GM23338 (cell line): ENCODE data around the gene CPNE8. TPM values are rescaled to one million over a fixed set of nuclear protein-coding genes. Genes with fewer than 3 reads are reported as not detected.

Experiments used
- ATAC-seq: fragments of 200-7000 bp; cut with Tn5 transposase; 3 replicates; pipeline ENCODE4 v1.9.1; 2020
- DNase-seq: peaks from one replicate; pipeline ENCODE4 v3.0.0-alpha.2; 2015; ENCODE audit warnings: low spot score
- H2AFZ ChIP-seq: fragments of 200-600 bp; sonication (generic); 2 replicates; pipeline ENCODE4 v1.8.0; 2016; ENCODE audit warnings: antibody characterized with exemption, mild to moderate bottlenecking, moderate library complexity
- H3F3A ChIP-seq: fragments of 200-600 bp; sonication (generic); replicated peaks from 2 replicates; pipeline ENCODE4 v1.8.0; 2017; ENCODE audit warnings: antibody characterized with exemption, mixed run types, low read depth
- H3K27ac ChIP-seq: fragments of 200-600 bp; sonication (generic); 2 replicates; pipeline ENCODE4 v1.6.1; 2016; ENCODE audit warnings: low read depth
- H3K27me3 ChIP-seq: fragments of 200-600 bp; sonication (generic); 2 replicates; pipeline ENCODE4 v1.8.0; 2016; ENCODE audit warnings: mild to moderate bottlenecking, mixed run types, moderate library complexity; ENCODE audit not compliant: insufficient read depth
- H3K36me3 ChIP-seq: fragments of 200-600 bp; sonication (generic); 2 replicates; pipeline ENCODE4 v1.8.0; 2016; ENCODE audit warnings: mild to moderate bottlenecking; ENCODE audit not compliant: insufficient read depth
- H3K4me1 ChIP-seq: fragments of 200-600 bp; sonication (generic); 2 replicates; pipeline ENCODE4 v1.8.0; 2016; ENCODE audit warnings: mild to moderate bottlenecking, moderate library complexity; ENCODE audit not compliant: insufficient read depth
- H3K4me2 ChIP-seq: fragments of 200-600 bp; sonication (generic); 2 replicates; pipeline ENCODE4 v1.7.1; 2017; ENCODE audit warnings: mixed run types
- H3K4me3 ChIP-seq: fragments of 200-600 bp; sonication (generic); 2 replicates; pipeline ENCODE4 v1.6.1; 2016; ENCODE audit warnings: mixed run types
- H3K79me2 ChIP-seq: fragments of 200-600 bp; sonication (generic); replicated peaks from 2 replicates; pipeline ENCODE4 v1.8.0; 2017; ENCODE audit warnings: mild to moderate bottlenecking; ENCODE audit not compliant: insufficient read depth
- H3K9me2 ChIP-seq: fragments of 200-600 bp; sonication (generic); 2 replicates; pipeline ENCODE4 v1.8.0; 2017; ENCODE audit not compliant: insufficient read depth
- H4K20me1 ChIP-seq: fragments of 200-600 bp; sonication (generic); replicated peaks from 2 replicates; pipeline ENCODE4 v1.8.0; 2017; ENCODE audit warnings: mild to moderate bottlenecking; ENCODE audit not compliant: insufficient read depth
- H3K27ac Mint-ChIP-seq: 2 replicates; pipeline ENCODE4 v1.8.0; 2020; ENCODE audit warnings: inconsistent platforms, mild to moderate bottlenecking, moderate library complexity, mixed read lengths
- H3K27me3 Mint-ChIP-seq: 3 replicates; pipeline ENCODE4 v1.8.0; 2022; ENCODE audit warnings: low read depth, mild to moderate bottlenecking, moderate library complexity, mixed read lengths, inconsistent platforms; ENCODE audit not compliant: insufficient read depth, poor library complexity
- H3K36me3 Mint-ChIP-seq: 3 replicates; pipeline ENCODE4 v1.8.0; 2021; ENCODE audit warnings: low read depth, mild to moderate bottlenecking, inconsistent platforms, moderate library complexity, mixed read lengths
- H3K4me1 Mint-ChIP-seq: 3 replicates; pipeline ENCODE4 v1.8.0; 2020; ENCODE audit warnings: mild to moderate bottlenecking, inconsistent platforms, mixed read lengths
- H3K4me3 Mint-ChIP-seq: 3 replicates; pipeline ENCODE4 v1.8.0; 2021; ENCODE audit warnings: moderate library complexity, mild to moderate bottlenecking, inconsistent platforms, mixed read lengths
- H3K9me3 Mint-ChIP-seq: 3 replicates; pipeline ENCODE4 v1.8.0; 2020; ENCODE audit warnings: moderate library complexity, mild to moderate bottlenecking, inconsistent platforms, mixed read lengths
- CREB1 ChIP-seq: fragments of 250-450 bp; sonication (Bioruptor Pico); IDR thresholded peaks from 2 replicates; pipeline ENCODE4 v1.5.0; 2020; ENCODE audit warnings: low read depth, mild to moderate bottlenecking, moderate library complexity
- CTCF ChIP-seq, 2 experiments: fragments of 200-600 bp in 1 of 2; sonication (generic) in 1 of 2; conservative IDR thresholded peaks; 2 replicates each; pipeline versions ENCODE4 v1.5.1 to v1.6.1; 2016 to 2017; ENCODE audit warnings: antibody characterized with exemption in 2 of 2, low read depth in 2 of 2, mild to moderate bottlenecking in 2 of 2, moderate library complexity in 1 of 2
- EZH2 ChIP-seq: fragments of 200-600 bp; sonication (generic); IDR thresholded peaks from one replicate; pipeline ENCODE4 v1.8.0; 2017; ENCODE audit warnings: antibody characterized with exemption, mild to moderate bottlenecking, low read depth; ENCODE audit not compliant: unreplicated experiment
- EZH2phosphoT487 ChIP-seq: fragments of 200-600 bp; sonication (generic); IDR thresholded peaks from one replicate; pipeline ENCODE4 v1.8.1; 2018; ENCODE audit warnings: antibody characterized with exemption; ENCODE audit not compliant: unreplicated experiment
- JUNB ChIP-seq: IDR thresholded peaks from one replicate; pipeline ENCODE4 v1.6.1; 2016; ENCODE audit warnings: antibody characterized with exemption; ENCODE audit not compliant: unreplicated experiment
- NANOG ChIP-seq: IDR thresholded peaks from 2 replicates; pipeline ENCODE4 v1.6.1; 2016; ENCODE audit warnings: antibody characterized with exemption, borderline replicate concordance
- POLR2AphosphoS5 ChIP-seq: IDR thresholded peaks from 2 replicates; pipeline ENCODE4 v1.6.1; 2016; ENCODE audit warnings: antibody characterized with exemption, low read depth
- REST ChIP-seq: IDR thresholded peaks from one replicate; pipeline ENCODE4 v1.6.1; 2018; ENCODE audit warnings: antibody characterized with exemption; ENCODE audit not compliant: unreplicated experiment
- STAT1 ChIP-seq: IDR thresholded peaks from one replicate; pipeline ENCODE4 v1.6.1; 2016; ENCODE audit warnings: antibody characterized with exemption; ENCODE audit not compliant: unreplicated experiment
- ZNF114 ChIP-seq: fragments of 250-450 bp; sonication (Bioruptor Pico); IDR thresholded peaks from 2 replicates; pipeline ENCODE4 v1.5.0; 2020; ENCODE audit warnings: mild to moderate bottlenecking, moderate library complexity
- polyA plus RNA-seq: library from polyadenylated mRNA; unstranded; fragments of >200 nt; fragmentation: Nextera tagmentation; extraction: Ambion mirVana; gene quantifications from 2 replicates; pipeline ENCODE4 v1.2.1, GENCODE V29; 2016
- total RNA-seq: library from RNA; depleted of rRNA; stranded (reverse); fragments of >200 nt; shearing (Covaris generic); gene quantifications from 2 replicates; pipeline ENCODE4 v1.2.3, GENCODE V29; 2014
- TF ChIP-seq, protein P1 (sequence below): fragments of 250-450 bp; sonication (Bioruptor Pico); IDR thresholded peaks from 2 replicates; pipeline ENCODE4 v1.5.0; 2020; ENCODE audit warnings: mild to moderate bottlenecking, moderate library complexity
- TF ChIP-seq, protein P2 (sequence below): IDR thresholded peaks from 2 replicates; pipeline ENCODE4 v1.6.1; 2016; ENCODE audit warnings: antibody characterized with exemption

Gene CPNE8
- total and polyA plus RNA-seq, 2 experiments from 2014 or later: 8.7 to 10.1 TPM

DNA sequence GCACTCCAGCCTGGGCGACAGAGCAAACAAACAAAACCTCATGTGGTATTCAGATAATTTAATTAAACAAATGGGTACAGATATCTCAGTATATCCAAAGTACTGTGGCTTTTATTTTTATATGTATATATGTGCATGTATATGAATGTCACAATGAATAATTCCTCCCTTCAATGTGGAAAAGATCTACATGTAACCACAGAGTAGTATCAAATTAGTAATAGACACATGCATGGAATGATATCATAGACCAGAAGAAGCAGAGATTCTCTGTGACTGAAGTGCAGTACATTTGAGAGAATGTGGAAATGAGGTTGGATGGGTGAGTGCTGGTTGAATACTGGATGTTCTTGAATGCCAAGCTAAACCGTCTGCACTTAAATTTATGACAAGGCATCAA, 222.9 kb downstream of the CPNE8 start (continued):
- TF ChIP-seq, protein P1, sequence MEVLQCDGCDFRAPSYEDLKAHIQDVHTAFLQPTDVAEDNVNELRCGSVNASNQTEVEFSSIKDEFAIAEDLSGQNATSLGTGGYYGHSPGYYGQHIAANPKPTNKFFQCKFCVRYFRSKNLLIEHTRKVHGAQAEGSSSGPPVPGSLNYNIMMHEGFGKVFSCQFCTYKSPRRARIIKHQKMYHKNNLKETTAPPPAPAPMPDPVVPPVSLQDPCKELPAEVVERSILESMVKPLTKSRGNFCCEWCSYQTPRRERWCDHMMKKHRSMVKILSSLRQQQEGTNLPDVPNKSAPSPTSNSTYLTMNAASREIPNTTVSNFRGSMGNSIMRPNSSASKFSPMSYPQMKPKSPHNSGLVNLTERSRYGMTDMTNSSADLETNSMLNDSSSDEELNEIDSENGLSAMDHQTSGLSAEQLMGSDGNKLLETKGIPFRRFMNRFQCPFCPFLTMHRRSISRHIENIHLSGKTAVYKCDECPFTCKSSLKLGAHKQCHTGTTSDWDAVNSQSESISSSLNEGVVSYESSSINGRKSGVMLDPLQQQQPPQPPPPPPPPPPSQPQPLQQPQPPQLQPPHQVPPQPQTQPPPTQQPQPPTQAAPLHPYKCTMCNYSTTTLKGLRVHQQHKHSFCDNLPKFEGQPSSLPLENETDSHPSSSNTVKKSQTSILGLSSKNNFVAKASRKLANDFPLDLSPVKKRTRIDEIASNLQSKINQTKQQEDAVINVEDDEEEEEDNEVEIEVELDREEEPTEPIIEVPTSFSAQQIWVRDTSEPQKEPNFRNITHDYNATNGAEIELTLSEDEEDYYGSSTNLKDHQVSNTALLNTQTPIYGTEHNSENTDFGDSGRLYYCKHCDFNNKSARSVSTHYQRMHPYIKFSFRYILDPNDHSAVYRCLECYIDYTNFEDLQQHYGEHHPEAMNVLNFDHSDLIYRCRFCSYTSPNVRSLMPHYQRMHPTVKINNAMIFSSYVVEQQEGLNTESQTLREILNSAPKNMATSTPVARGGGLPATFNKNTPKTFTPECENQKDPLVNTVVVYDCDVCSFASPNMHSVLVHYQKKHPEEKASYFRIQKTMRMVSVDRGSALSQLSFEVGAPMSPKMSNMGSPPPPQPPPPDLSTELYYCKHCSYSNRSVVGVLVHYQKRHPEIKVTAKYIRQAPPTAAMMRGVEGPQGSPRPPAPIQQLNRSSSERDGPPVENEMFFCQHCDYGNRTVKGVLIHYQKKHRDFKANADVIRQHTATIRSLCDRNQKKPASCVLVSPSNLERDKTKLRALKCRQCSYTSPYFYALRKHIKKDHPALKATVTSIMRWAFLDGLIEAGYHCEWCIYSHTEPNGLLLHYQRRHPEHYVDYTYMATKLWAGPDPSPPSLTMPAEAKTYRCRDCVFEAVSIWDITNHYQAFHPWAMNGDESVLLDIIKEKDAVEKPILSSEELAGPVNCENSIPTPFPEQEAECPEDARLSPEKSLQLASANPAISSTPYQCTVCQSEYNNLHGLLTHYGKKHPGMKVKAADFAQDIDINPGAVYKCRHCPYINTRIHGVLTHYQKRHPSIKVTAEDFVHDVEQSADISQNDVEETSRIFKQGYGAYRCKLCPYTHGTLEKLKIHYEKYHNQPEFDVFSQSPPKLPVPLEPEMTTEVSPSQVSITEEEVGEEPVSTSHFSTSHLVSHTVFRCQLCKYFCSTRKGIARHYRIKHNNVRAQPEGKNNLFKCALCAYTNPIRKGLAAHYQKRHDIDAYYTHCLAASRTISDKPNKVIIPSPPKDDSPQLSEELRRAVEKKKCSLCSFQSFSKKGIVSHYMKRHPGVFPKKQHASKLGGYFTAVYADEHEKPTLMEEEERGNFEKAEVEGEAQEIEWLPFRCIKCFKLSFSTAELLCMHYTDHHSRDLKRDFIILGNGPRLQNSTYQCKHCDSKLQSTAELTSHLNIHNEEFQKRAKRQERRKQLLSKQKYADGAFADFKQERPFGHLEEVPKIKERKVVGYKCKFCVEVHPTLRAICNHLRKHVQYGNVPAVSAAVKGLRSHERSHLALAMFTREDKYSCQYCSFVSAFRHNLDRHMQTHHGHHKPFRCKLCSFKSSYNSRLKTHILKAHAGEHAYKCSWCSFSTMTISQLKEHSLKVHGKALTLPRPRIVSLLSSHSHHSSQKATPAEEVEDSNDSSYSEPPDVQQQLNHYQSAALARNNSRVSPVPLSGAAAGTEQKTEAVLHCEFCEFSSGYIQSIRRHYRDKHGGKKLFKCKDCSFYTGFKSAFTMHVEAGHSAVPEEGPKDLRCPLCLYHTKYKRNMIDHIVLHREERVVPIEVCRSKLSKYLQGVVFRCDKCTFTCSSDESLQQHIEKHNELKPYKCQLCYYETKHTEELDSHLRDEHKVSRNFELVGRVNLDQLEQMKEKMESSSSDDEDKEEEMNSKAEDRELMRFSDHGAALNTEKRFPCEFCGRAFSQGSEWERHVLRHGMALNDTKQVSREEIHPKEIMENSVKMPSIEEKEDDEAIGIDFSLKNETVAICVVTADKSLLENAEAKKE (CRISPR knock-in tag): no peak
- TF ChIP-seq NANOG: no peak
- no peak for TF ChIP-seq REST
- TF ChIP-seq ZNF114 (CRISPR knock-in tag): no peak

- H4K20me1 ChIP-seq: no peaks in the 10 kb centered on the region
- H3K4me2 ChIP-seq: no peak overlapping the region
- no peaks in the 10 kb centered on the region for H3K4me1 ChIP-seq
- H3K27me3 Mint-ChIP-seq: no peaks in the 10 kb centered on the region
- H3K9me2 ChIP-seq: no peaks in the 10 kb centered on the region
- H3K4me3 Mint-ChIP-seq: no peak overlapping the region
- no peak overlapping the region for H3K27ac ChIP-seq
- DNase-seq (no peak), ATAC-seq (no peak)
- no peaks in the 10 kb centered on the region for H3F3A ChIP-seq
- H3K27me3 ChIP-seq: no peaks in the 10 kb centered on the region
- H3K4me1 Mint-ChIP-seq: no peaks in the 10 kb centered on the region; the same call in 2 of the 3 replicates
- no peak overlapping the region for H3K4me3 ChIP-seq
- no peaks in the 10 kb centered on the region for H3K36me3 Mint-ChIP-seq
- H3K27ac Mint-ChIP-seq: no peak overlapping the region
- no peaks in the 10 kb centered on the region for H3K36me3 ChIP-seq
- H3K79me2 ChIP-seq: no peaks in the 10 kb centered on the region
- H2AFZ ChIP-seq: no peak overlapping the region
- H3K9me3 Mint-ChIP-seq: no peaks in the 10 kb centered on the region; the same call in 2 of the 3 replicates
- TF ChIP-seq POLR2AphosphoS5 (no peak), JUNB (no peak), EZH2phosphoT487 (no peak), EZH2 (no peak), NANOG (no peak), CREB1 (CRISPR knock-in tag) (no peak), CTCF (conservative IDR thresholded peaks at IDR 0.05; ENCODE audit: low read depth in 2 of 2) (no peak), STAT1 (no peak)
- TF ChIP-seq, protein P2, sequence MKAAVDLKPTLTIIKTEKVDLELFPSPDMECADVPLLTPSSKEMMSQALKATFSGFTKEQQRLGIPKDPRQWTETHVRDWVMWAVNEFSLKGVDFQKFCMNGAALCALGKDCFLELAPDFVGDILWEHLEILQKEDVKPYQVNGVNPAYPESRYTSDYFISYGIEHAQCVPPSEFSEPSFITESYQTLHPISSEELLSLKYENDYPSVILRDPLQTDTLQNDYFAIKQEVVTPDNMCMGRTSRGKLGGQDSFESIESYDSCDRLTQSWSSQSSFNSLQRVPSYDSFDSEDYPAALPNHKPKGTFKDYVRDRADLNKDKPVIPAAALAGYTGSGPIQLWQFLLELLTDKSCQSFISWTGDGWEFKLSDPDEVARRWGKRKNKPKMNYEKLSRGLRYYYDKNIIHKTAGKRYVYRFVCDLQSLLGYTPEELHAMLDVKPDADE: no peak
These were observed 235.9 kb downstream of the CPNE8 start for GRCh38 chr12:38669530-38669929.
